Urinary bladder (tissue), 4 donors: Measurements from ENCODE around the gene RAI14. TPM values are rescaled to one million over a fixed set of nuclear protein-coding genes. Genes with fewer than 3 reads are reported as not detected.

ENCODE experiments used
- DNase-seq: peaks from one replicate; pipeline ENCODE4 v3.0.0-alpha.2; 2015; ENCODE audit errors: extremely low spot score
- H3K27ac ChIP-seq: one replicate; pipeline ENCODE4 v1.5.1; 2013; ENCODE audit warnings: low read depth, mild to moderate bottlenecking, moderate library complexity
- H3K36me3 ChIP-seq: one replicate; pipeline ENCODE4 v1.6.1; 2013; ENCODE audit warnings: mild to moderate bottlenecking, moderate library complexity; ENCODE audit not compliant: insufficient read depth
- H3K4me1 ChIP-seq: one replicate; pipeline ENCODE4 v1.6.1; 2013; ENCODE audit warnings: mild to moderate bottlenecking, moderate library complexity; ENCODE audit not compliant: insufficient read depth
- H3K4me3 ChIP-seq: one replicate; pipeline ENCODE4 v1.5.1; 2013; ENCODE audit warnings: low read depth, low read length
- WGBS: extraction: QIAGEN DNeasy Blood & Tissue Kit; methylation state at CpG from one replicate; pipeline ENCODE4 v1.1.7; 2013; 5-methylcytosine and 5-hydroxymethylcytosine counted together
- polyA plus RNA-seq: library from polyadenylated mRNA; stranded (reverse); fragments of 200-250 nt; gene quantifications from one replicate; pipeline ENCODE4 v1.2.3, GENCODE V29; 2013
- total RNA-seq: library from RNA; depleted of rRNA; stranded (reverse); fragments of >200 nt; gene quantifications from one replicate; pipeline ENCODE4 v1.2.3, GENCODE V29; 2014
- donor health status: healthy with polysubstance abuse.
- donor health status: healthy.

The RAI14 gene
- total and polyA plus RNA-seq, 2 donors, result 25.6 to 83.9 TPM

DNA sequence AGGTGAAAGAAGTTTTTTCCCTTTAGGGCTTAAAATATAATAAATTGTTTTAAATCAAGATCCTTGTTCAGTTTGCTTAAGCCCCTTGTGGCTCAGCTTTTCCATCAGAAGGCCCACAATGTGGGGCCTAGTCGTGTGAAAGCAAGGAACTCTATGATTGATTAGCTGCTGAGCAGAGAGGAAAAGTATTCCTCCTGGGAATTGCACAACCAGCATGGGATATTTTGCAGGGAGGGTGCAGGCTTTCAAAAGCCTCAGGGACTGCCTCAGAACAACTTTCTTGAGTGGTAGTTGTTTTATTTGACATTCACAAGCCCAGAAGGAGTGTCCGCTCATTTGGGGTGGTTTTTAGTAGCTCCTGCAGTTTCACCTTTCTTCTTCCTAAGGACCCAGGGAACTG is 202.7 kb downstream of the RAI14 start:
- Histone ChIP-seq H3K36me3 (no peaks in the 10 kb centered on the region), H3K4me3 (no peak overlapping the region), H3K27ac (no peak overlapping the region), H3K4me1 (no peaks in the 10 kb centered on the region)
- 58% methylated on average over 2 of the region's 2 CpGs for WGBS
- DNase-seq, result no peak

DNA sequence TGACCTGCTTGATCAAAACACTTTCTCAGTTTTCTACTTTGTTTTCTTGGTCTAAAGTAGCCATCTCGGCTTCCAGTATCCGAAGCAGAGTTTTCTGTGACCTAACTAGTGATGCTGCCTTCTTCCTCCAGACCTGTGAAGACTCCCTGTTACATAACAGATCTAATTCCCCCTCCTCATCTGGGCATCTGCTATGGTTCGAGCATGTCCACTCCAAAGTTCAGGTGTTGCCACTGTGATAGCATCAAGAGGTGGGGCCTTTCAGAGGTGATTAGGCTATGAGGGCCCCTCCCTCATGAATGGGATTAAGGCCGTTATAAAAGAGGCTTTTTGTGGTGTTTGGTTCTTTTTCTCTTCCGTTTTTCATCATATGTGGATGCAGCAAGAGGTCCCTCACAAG is 203.1 kb downstream of the RAI14 start:
- 65% methylated on average over 5 of the region's 5 CpGs for WGBS
- H3K36me3 ChIP-seq, result no peaks in the 10 kb centered on the region
- no peak overlapping the region for H3K27ac ChIP-seq
- H3K4me1 ChIP-seq, result no peaks in the 10 kb centered on the region
- no peak overlapping the region for H3K4me3 ChIP-seq
- DNase-seq, result no peak

DNA sequence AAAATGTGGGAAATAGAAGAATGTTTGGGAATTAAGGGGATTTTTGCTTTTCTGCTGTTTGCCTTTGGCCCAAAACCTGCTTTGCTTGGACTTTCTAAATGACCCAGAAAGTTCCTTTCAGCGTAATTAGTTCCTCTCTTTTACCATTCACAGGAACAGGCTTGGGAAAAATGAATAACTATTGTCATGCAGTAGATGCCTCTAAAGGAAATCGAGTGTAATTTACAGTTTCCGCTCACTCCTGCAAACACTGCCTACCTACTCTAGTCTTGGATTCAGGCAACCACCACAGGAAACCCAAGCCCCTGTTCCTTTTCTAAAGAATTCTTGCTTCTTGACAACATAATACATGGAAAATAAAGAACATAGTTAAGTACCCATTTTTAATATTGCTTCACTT is 207.8 kb downstream of the RAI14 start:
- Histone ChIP-seq H3K36me3 (no peaks in the 10 kb centered on the region), H3K27ac (no peak overlapping the region), H3K4me3 (no peak overlapping the region), H3K4me1 (no peaks in the 10 kb centered on the region)
- DNase-seq, result no peak
- 60% methylated on average over 3 of the region's 3 CpGs for whole genome bisulfite sequencing

DNA sequence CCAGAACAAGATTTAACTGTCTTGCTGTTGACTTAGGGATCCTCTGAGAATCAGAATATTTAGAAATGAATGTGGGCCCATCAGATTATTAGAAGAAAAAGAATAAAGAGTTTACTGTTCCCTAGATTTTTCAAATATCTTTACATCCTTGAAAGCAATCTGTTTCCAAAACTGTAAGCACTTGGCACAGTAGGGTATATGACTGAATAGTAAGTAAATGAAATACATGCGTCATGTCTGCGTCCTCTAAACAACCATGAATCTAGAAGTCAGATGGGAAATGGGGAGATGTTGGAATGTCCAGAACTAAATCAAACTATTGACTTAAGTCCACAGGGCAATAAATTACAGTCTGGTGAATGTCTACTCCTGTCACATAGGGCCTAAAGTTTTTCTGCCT is 209.0 kb downstream of the RAI14 start:
- H3K36me3 ChIP-seq, result no peaks in the 10 kb centered on the region
- DNase-seq, result peak; percentile 18
- H3K4me3 ChIP-seq, result no peak overlapping the region
- no peak overlapping the region for H3K27ac ChIP-seq
- 83% methylated on average over 2 of the region's 2 CpGs for WGBS
- H3K4me1 ChIP-seq, result no peaks in the 10 kb centered on the region

DNA sequence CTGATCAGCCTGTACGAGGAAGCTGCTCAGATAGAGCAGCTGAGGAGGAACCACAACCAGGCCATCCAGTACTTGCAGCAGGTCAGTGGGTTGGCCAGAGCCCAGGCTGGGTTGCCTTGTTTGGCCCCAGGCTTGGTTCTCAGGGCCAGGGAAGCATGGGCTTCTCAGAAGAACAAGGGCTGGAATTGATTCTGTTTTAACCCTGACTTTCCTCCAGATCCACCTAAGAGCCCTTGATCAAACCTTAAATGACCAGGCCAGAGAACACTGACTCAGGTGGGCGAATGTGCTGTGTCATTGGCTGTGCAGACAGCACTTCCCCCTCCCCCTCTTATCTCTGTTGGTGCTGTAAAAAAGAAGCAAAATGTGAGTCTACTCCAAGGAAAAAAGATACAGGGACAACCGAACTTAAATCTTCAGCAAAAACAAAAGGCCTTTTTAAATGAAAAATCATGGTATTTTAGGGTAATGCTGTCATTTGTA is 210.9 kb downstream of the RAI14 start:
- DNase-seq, result no peak
- no peak overlapping the region for H3K27ac ChIP-seq
- H3K4me1 ChIP-seq, result no peaks in the 10 kb centered on the region
- H3K36me3 ChIP-seq, result no peaks in the 10 kb centered on the region
- 78% methylated on average over 3 of the region's 3 CpGs for WGBS
- no peak overlapping the region for H3K4me3 ChIP-seq

DNA sequence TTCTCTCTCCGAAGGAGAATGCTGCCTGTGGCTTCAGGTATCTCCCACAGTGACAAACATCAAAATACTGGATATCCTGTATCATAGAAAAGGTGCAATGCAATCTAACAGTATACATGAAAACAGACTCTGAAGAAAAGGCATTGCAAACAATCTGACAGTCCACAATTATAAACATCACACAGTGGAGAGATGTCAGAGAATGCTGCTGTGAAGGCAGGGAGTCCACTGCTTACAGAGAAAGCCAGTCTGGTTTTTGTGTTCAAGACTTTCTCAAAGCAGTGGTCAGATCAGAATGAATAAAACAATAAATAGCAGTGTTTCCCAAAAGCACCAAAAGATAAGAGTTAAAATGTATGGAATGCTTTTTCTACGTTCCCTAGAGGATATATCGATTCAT is 211.5 kb downstream of the RAI14 start:
- H3K36me3 ChIP-seq, result no peaks in the 10 kb centered on the region
- WGBS, result 79% methylated on average over 3 of the region's 3 CpGs
- no peak for DNase-seq
- H3K4me1 ChIP-seq, result no peaks in the 10 kb centered on the region
- H3K27ac ChIP-seq, result no peak overlapping the region
- no peak overlapping the region for H3K4me3 ChIP-seq

DNA sequence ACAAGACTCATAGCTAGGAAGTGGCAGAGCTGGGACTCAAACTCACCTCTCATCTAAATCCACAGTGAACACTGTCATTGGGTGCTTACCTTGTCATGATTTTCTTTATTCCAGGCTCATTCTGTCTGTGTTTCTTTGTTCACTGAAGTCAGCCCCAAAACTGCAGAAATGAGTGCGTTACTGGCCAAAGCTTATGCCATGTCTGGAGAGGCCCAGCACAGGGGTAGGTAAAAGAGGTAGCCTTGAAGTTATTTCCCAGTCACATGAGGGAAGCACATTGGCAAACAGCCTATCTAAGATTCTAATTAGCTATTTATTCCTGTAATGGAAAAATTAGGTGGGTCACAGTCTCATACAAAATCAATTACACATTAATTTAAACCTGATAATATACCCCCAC is 212.7 kb downstream of the RAI14 start:
- Histone ChIP-seq H3K4me1 (no peaks in the 10 kb centered on the region), H3K36me3 (no peaks in the 10 kb centered on the region), H3K4me3 (no peak overlapping the region), H3K27ac (no peak overlapping the region)
- DNase-seq, result no peak
- 97% methylated on average over 1 of the region's 1 CpG for WGBS

DNA sequence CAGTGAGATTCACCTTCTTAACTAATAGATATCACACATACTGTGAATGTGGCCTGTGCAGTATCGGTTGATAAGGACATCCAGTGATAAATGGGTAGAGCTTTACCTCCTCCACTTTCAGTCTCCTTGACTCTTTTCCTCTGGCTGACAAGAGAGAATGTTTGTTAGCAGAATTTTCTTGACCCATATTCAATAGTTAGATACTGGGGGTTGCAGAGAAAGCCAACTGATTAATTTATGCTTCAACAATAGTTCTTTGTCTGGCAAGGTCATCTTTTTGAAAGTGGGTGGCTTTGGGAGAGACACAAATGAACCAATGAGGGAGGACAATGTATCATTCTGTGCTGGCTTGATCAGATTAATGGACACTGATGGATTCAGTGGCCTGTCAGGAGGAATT is 213.1 kb downstream of the RAI14 start:
- Histone ChIP-seq H3K4me3 (no peak overlapping the region), H3K27ac (no peak overlapping the region), H3K36me3 (no peaks in the 10 kb centered on the region), H3K4me1 (no peaks in the 10 kb centered on the region)
- WGBS, result 84% methylated on average over 1 of the region's 1 CpG
- no peak for DNase-seq

DNA sequence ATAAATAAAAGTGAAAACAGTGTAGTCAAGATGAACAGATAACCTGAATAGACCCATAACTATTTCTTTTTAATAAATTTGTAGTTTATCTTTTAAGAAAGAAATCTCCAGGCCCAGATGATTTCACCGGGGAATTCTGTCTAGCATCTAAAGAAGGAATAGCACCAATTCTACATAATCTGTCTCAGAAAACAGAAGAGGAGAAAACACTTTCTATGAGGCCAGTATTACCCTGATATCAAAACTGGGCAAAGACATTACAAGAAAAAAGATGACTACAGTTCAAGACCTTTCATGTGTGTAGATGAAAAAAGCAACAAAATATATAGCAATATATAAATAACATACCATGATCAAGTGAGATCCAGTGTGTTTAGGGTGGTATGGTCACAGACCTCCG is 214.3 kb downstream of the RAI14 start:
- WGBS, result 97% methylated on average over 2 of the region's 2 CpGs
- no peaks in the 10 kb centered on the region for H3K4me1 ChIP-seq
- H3K4me3 ChIP-seq, result no peak overlapping the region
- no peak for DNase-seq
- no peak overlapping the region for H3K27ac ChIP-seq
- H3K36me3 ChIP-seq, result no peaks in the 10 kb centered on the region

DNA sequence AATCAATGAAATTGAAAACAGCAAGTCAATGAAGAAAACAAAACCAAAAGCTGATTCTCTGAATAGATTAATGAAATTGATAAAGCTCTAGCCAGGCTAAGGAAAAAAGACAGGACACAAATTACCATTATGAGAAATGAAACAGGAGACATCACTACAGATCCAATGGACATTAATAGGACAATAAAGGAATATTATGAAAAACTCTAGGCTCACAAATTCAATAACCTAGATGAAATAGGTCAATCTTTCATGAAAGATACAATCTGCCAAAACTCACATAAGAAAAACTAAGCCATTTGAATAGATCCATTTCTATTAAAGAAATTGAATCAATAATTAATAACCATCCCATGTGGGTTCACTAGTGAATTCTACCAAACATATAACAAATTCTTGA is 220.1 kb downstream of the RAI14 start:
- no peaks in the 10 kb centered on the region for H3K36me3 ChIP-seq
- H3K4me1 ChIP-seq, result no peaks in the 10 kb centered on the region
- DNase-seq, result no peak
- H3K4me3 ChIP-seq, result no peak overlapping the region
- no peak overlapping the region for H3K27ac ChIP-seq

DNA sequence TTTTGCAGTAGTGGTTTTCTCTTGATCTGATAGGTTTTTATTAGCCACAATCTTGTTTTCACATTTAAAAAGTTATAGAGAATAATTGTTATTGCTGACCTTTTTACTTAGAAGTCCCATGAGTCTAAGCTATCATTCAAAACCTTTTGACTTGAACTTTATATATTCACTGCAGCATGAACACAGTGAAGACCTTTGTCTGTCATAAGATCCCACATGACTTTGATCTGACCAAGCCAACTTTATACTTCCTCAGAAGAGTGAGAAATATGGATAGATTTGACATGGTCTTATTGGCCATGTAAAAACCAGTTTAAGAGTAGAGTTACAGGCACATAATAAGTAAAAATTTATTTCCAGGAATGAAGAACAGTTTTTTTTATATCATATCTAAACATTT is 225.1 kb downstream of the RAI14 start:
- Histone ChIP-seq H3K4me1 (no peaks in the 10 kb centered on the region), H3K27ac (no peak overlapping the region), H3K4me3 (no peak overlapping the region), H3K36me3 (no peaks in the 10 kb centered on the region)
- DNase-seq, result no peak

Other genes with a start within 250 kb of the RAI14 start
- 1.3 TPM for gene TTC23L, start 182.8 kb downstream of the RAI14 start, total RNA-seq
- 0.37 TPM for gene TTC23L, start 182.8 kb downstream of the RAI14 start, polyA plus RNA-seq